ENCODE data around the gene CIITA.

- TF ChIP-seq POLR2A (IDR thresholded peaks at IDR 0.05) (no peak), CTCF (IDR thresholded peaks at IDR 0.05) (no peak)
Observed at GRCh38 chr16:10937068-10937859, 60.3 kb downstream of the CIITA start.
